NCI-H2107 (cell line): Measurements from ENCODE around the gene TP53I11.

ENCODE experiments used
- DNase-seq: peaks from one replicate; lab custom pipeline; 2025; lab: John Stamatoyannopoulos, UW

The TP53I11 gene

DNA sequence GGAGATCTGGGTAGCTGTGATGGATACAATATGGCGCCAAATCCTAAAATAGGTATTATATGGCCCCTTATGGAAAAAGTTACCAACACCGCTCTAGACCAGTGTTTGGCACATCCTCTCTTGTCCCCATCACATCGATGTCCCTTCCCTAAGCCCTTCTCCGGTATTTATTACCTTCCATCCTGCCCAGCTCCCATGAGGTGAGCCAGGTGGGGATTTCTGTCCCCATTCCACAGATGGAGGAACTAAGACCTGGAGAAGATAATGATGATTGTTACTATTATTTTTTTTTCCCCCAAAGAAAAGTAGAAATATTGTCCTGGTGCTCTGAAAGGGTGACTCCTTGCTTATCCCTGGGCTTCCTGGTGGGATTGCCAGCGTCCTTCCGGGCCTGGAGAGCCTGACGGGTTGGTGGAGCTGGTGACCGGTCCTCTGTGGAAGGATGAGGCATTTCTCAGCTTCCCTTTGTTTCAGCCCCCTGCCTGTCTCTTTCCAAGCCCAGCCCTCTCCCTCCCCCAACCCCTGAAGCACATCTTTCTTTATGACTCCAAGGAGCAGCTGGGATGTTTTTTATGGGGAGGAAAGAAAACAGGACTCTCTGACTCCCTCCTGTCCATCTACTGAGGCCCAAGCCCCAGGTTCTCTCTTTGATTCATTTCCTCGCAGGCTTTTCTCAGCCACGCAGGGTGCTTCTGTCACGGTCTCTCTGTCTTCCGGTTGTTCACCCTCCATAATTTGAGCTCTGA is 65.4 kb downstream of the TP53I11 start:
- DNase-seq, result no peak

GRCh38 chr11:44884056-44884455 is 66.6 kb downstream of the TP53I11 start:
- DNase-seq, result no peak

DNA sequence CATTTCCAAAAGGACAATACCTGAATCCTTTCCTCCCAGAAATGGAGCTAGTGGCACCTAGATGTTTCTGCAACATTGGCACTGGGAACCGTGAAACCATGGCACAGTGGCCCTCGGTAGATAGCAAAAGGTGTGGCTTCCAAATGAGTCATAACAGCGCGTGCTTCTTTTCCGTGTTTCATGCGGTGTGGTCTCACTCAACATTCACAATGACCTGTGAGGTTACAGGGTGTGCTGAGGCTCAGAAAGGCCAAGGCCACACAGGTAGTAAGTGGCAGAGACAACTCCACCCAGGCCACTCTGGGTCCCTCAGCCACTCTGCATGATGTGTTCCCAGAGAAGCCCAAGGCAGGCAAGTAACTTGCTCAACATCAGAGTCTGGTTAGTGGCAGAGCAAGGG is 67.4 kb downstream of the TP53I11 start:
- no peak for DNase-seq
